HG03442 (cell line): ENCODE data around the gene BZW2.
"Not testable (repeated sequence)": the region's sequence is repeated elsewhere in the genome, so short reads cannot be mapped to it uniquely, and the experiment has no call there.

Experiments used
- ATAC-seq: cut with Tn5 transposase; IDR thresholded peaks from one replicate; pipeline ENCODE4 v1.9.1; 2021; ENCODE audit warnings: mild to moderate bottlenecking, moderate library complexity; ENCODE audit not compliant: unreplicated experiment

The BZW2 gene

GRCh38 chr7:16670021-16670420 is 24.0 kb downstream of the BZW2 start:
- ATAC-seq, result no peak

GRCh38 chr7:16670731-16671344 is 24.9 kb downstream of the BZW2 start:
- no peak for ATAC-seq

- no peak for ATAC-seq
Observed at GRCh38 chr7:16671811-16672210, 25.8 kb downstream of the BZW2 start.

GRCh38 chr7:16675277-16675676 is 29.3 kb downstream of the BZW2 start:
- no peak for ATAC-seq

- ATAC-seq, result no peak
Observed at GRCh38 chr7:16677978-16678494, 32.1 kb downstream of the BZW2 start.

GRCh38 chr7:16678645-16679566 is 32.9 kb downstream of the BZW2 start:
- ATAC-seq, result not testable (repeated sequence)

- no peak for ATAC-seq
Observed at GRCh38 chr7:16684935-16685334, 39.0 kb downstream of the BZW2 start.

- ATAC-seq, result no peak
Observed at GRCh38 chr7:16685535-16685934, 39.6 kb downstream of the BZW2 start.

- ATAC-seq, result no peak
Observed at GRCh38 chr7:16688249-16688648, 42.3 kb downstream of the BZW2 start.

- no peak for ATAC-seq
Observed at GRCh38 chr7:16691241-16691640, 45.3 kb downstream of the BZW2 start.

- no peak for ATAC-seq
Observed at GRCh38 chr7:16693601-16694318, 47.8 kb downstream of the BZW2 start.

GRCh38 chr7:16694806-16695205 is 48.8 kb downstream of the BZW2 start:
- no peak for ATAC-seq

GRCh38 chr7:16695621-16696237 is 49.7 kb downstream of the BZW2 start:
- peak; percentile 62 for ATAC-seq

GRCh38 chr7:16697507-16698199 is 51.7 kb downstream of the BZW2 start:
- no peak for ATAC-seq

GRCh38 chr7:16698200-16698905 is 52.4 kb downstream of the BZW2 start:
- ATAC-seq, result no peak

- ATAC-seq, result no peak
Observed at GRCh38 chr7:16702441-16702840, 56.5 kb downstream of the BZW2 start.

- ATAC-seq, result no peak
Observed at GRCh38 chr7:16708511-16708910, 62.5 kb downstream of the BZW2 start.

GRCh38 chr7:16708980-16709379 is 63.0 kb downstream of the BZW2 start:
- no peak for ATAC-seq

GRCh38 chr7:16710651-16711050 is 64.7 kb downstream of the BZW2 start:
- ATAC-seq, result no peak

- no peak for ATAC-seq
Observed at GRCh38 chr7:16711730-16712129, 65.7 kb downstream of the BZW2 start.
